Gastroesophageal sphincter (tissue), 3 donors: ENCODE results near the gene FAM163B.

Experiments
- CTCF ChIP-seq, 4 experiments: fragments of 200-600 bp in 2 of 4; fragments of 450-650 bp in 2 of 4; sonication (generic) in 1 of 4; IDR thresholded peaks; one replicate each; pipeline ENCODE4 v1.5.1; 2017 to 2019; ENCODE audit warnings: antibody characterized with exemption in 4 of 4, mild to moderate bottlenecking in 2 of 4, moderate library complexity in 2 of 4
- EP300 ChIP-seq: sonication (generic); formaldehyde crosslinking; IDR thresholded peaks from one replicate; pipeline ENCODE4 v1.6.1; 2017; ENCODE audit warnings: antibody characterized with exemption, mild to moderate bottlenecking
- POLR2A ChIP-seq, 2 donors: fragments of 450-650 bp; IDR thresholded peaks; one replicate each; pipeline ENCODE4 v1.6.1; 2017; ENCODE audit warnings: antibody characterized with exemption in 2 of 2, mild to moderate bottlenecking in 2 of 2, moderate library complexity in 1 of 2
- POLR2AphosphoS5 ChIP-seq: sonication (generic); formaldehyde crosslinking; IDR thresholded peaks from one replicate; pipeline ENCODE4 v1.6.1; 2017; ENCODE audit warnings: antibody characterized with exemption

- TF ChIP-seq EP300 (no peak), CTCF (IDR thresholded peaks at IDR 0.05) (no peak), POLR2A (IDR thresholded peaks at IDR 0.05) (no peak), POLR2AphosphoS5 (no peak)
Measured at GRCh38 chr9:133542002-133542401, 67.2 kb downstream of the FAM163B start.
